WI38 (cell line): Measurements from ENCODE around the gene PHACTR1.

Experiments used
- H3K4me3 ChIP-seq: 2 replicates; pipeline ENCODE4 v1.5.1; 2011; ENCODE audit warnings: low read depth, mild to moderate bottlenecking, control low read depth, low read length
- CTCF ChIP-seq: IDR thresholded peaks from 2 replicates; pipeline ENCODE4 v1.5.1; 2012; ENCODE audit warnings: low read depth, mild to moderate bottlenecking, control low read depth, low read length

PHACTR1 gene

DNA sequence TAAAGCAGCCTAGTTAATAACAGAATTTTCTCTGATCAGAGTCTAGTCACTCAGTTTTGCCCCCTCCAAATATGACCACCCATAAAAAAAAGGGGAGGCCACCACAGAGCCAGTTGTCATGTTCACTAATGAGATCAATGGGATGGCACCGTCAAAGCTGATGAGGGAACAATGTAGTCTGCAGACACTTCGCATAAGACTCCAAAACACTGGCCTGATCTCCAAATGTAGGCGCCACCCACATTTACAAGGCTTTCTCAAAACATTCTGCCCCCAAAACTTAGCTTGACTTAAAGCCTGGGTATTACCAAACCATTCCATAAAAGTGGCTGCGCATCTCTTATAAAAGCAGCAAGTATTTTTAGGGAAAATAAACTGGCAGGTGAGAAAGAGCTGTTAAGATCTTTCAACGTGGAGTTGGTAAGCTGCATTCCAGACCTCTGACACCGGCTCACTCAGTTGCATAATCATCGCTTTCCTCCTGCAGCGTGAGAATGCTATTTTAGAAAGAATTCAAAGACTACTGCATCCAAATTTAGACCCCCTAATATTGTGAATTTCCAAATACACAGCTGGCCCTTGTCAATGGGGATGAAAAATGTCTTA lies 552.4 kb downstream of the PHACTR1 start:
- no peak overlapping the region for H3K4me3 ChIP-seq
- TF ChIP-seq CTCF = no peak

GRCh38 chr6:13272131-13273046 lies 555.8 kb downstream of the PHACTR1 start:
- no peak for TF ChIP-seq CTCF
- no peak overlapping the region for H3K4me3 ChIP-seq

DNA sequence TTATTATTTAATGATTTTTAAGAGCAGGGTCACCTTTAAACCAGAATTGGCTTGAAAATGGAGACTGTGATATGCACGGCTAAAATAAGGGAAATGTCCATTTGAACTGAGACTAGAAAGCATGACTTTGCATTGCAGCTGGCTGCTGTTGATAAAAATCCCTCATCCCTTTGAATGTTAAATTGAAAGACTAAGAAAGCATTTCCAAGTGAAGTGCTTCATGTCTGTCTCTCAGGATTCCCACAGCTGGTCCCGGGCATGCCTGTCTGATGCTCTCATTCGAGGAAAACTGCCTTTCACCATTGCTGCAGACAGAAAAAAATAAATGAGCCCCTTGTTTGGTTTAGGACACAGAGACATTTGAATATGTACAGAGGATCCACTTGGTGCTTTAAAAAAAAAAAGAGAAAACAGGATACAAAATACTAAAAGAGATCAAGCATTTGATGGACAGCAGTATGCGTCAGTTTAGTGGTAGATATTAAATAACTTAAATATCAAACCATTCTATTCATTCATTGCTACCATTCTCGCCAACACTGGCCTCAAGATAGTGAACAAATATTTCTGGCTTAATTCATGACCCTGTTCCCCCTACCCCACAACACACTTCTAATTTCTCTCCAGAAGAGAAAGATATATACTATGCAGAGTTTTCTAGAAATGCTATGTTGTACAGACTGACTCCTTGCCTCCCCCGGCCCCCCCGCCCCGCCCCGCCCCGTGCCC lies 556.8 kb downstream of the PHACTR1 start:
- TF ChIP-seq CTCF = no peak

DNA sequence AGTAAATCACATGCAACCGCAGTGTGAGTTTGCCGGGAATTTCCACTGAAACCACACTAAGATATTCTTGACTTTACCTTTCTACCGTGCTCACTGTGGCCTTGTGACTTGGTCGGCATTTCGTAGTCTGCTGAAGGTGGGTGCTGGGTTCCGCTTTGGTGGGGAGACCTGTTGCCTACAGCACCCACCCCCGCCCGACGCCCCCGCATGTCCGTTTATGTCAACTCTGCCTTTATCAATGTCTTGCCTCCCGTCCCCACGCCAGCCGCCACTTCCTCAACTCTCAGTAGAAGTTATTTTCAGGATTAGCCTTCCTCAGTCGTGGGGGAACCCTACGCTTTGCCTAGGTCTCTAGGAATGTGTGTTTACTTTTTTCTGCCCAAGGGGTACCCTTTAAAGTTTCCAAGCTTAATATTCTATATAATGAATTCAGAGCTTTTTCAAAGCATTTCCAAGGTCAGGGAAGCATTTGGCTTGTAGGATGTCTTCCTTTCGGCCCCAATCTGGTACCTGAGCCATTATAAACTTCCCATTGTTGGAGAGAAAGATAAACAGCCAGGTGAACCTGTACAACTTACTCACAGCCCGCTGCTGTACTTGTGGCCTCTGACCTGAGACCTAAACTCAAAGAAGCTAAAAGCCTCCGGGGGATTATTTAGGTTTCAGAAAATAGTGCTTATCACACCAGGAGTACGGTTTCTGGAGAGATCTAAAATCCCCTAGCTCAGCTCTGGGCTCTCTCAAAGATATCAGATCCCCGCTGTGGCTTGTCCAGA lies 557.6 kb downstream of the PHACTR1 start:
- no peak for TF ChIP-seq CTCF
- no peak overlapping the region for H3K4me3 ChIP-seq

More for the DNA sequence above, 556.8 kb downstream of the PHACTR1 start:
- H3K4me3 ChIP-seq = no peak overlapping the region

DNA sequence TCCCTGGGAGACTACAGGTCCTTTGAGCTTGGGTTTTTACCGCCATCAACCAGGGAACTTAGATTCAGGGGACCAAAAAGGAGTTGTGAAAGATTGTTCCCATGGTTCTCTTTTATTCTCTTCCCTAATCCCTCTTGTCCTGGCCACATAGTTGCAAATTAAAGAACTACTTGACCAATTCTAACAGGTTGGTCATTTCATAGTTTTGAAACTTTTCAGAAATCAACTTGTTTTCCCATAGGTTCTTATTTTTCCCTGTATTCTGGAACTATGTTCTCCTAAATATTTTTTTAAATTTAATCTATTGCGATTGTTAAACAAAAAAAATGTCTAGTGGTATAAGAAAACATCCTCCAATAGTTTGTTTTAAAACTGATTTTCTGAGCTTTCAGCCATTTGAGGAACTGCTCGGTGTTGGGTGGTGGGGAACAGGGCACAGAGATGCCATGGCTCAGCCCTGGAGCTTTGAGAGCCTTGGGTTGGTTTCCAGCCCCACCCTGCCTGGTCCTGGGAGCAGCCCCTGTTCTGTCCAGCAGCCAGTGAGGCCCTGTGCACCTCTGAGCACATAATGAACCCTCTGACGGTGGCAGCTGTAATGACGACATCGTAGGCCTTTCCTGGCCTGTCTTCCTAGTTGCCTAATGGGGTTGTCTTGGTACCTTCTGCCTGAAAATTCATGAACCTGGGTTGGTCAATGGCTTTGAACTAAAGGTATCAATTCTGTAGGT lies 558.3 kb downstream of the PHACTR1 start:
- no peak overlapping the region for H3K4me3 ChIP-seq
- TF ChIP-seq CTCF = no peak

GRCh38 chr6:13275435-13275989 lies 558.9 kb downstream of the PHACTR1 start:
- H3K4me3 ChIP-seq = no peak overlapping the region
- no peak for TF ChIP-seq CTCF
